Measurements from ENCODE around the gene SHISA7.

Gene SHISA7

DNA sequence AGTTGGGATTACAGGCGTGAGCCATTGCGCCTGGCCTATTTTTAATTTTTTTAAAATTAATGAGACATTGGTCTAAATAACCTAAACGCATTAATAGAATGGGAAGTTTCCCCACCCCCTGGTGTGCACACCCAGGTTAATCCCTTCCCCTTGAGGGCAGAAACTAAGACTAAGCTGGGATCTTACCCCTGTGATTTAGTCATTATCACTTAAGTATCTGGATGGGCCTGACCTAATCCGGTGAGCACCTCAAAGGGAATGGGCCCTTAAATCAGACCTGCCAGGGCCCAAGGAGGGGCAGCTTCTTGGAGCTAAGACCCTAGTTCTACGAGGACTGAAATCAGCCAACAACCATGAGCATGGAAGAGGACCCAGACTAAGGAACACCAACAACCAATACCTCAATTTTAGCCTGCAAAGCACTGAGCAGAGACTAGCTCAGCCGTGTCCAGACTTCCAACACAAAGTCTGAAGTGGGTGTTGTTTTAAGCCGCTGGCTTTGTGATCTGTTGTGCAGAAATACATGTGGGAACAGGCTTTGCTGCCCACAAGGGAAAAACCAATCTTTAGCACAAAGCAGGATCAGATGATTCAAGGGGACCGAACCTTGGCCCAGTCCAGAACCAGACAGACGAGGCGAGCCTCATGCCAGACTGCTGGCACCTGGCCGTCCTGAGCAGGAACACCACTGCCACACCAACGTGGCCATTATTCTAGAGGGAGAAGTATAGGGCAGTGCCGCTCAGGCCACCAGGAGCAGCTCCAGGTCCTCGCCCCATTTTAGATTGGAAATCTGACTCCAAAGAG, 42.6 kb downstream of the SHISA7 start:
- H3K27ac ChIP-seq (ENCODE audit: insufficient read depth in 1 of 2, low read depth in 1 of 2, low read length in 2 of 2, poor library complexity in 1 of 2, severe bottlenecking in 2 of 2) = no peak overlapping the region
- WGBS (ENCODE audit: insufficient coverage) = 93% methylated on average over 7 of the region's 14 CpGs
- POLR2A ChIA-PET = interaction anchor here (0.7 kb wide), 1 partner anchor 12 kb away, joined by 3 read pairs; no protein-coding TSS in a partner anchor

DNA sequence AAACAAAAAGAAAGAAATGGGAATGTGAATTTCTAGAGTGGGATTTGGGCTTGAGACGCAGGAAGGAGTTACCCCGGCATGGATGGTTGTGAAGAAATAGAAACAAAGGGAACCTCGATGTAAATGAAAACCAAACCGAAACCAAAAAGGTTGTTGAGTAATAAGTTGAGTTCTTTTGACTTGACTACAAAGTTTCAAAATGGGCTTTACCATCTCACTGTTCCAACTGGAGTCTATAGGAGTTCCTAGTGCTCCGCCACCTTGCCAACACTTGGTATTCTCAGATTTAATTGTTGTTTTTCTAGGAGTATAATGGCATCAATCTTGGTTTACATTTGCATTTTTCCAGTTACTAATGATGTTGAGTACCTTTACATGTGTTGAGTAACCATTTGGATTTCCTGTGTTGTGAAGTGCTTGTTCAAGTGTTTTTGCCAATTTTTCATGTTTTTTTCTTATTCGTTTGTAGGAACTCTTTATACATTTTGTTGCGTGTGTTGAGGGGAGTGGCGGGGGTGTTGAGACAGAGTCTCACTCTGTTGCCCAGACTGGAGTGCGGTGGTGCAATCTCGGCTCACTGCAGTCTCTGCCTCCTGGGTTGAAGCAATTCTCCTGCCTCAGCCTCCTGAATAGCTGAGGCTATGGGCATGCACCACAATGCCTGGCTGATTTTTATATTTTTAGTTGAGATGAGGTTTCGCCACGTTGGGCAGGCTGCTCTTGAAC, 44.7 kb downstream of the SHISA7 start:
- no peak for DNase-seq
- peaks cover 12 to 32% (median 26%) of the 10 kb centered on the region in 4 experiments for H3K36me3 ChIP-seq (ENCODE audit: control insufficient read depth in 4 of 4, insufficient read depth in 4 of 4, low read length in 3 of 4)
- H3K4me1 ChIP-seq (ENCODE audit: control extremely low read depth in 1 of 4, control insufficient read depth in 4 of 4, insufficient read depth in 4 of 4, low read length in 3 of 4) = no peaks in the 10 kb centered on the region
- no peaks in the 10 kb centered on the region for H3K27me3 ChIP-seq (replicated peaks in 2 of 5; ENCODE audit: control insufficient read depth in 4 of 5, insufficient read depth in 5 of 5, low read length in 4 of 5)
- no peak overlapping the region for H3K27ac ChIP-seq (ENCODE audit: insufficient read depth in 1 of 2, low read depth in 1 of 2, low read length in 2 of 2, poor library complexity in 1 of 2, severe bottlenecking in 2 of 2)
- H3K9me3 ChIP-seq (ENCODE audit: control extremely low read depth in 1 of 5, control insufficient read depth in 4 of 5, insufficient read depth in 2 of 5, low read depth in 1 of 5, low read length in 4 of 5) = no peaks in the 10 kb centered on the region
- H3K4me3 ChIP-seq (ENCODE audit: control insufficient read depth in 1 of 7, extremely low read depth in 1 of 7, insufficient read depth in 4 of 7, low read depth in 2 of 7, low read length in 6 of 7) = peak overlapping the region in 1 of 7 experiments; percentile 31
- ChIA-PET POLR2A (interaction anchor here (1.0 to 1.8 kb wide), 3 partner anchors 8 to 11 kb away, joined by 3 to 4 read pairs (median 3); no protein-coding TSS in a partner anchor), CTCF (interaction anchor here (0.8 to 5.0 kb wide), 2 partner anchors 11 to 20 kb away, joined by 3 to 25 read pairs; partner anchors contain the start of gene RPL28)
- 97% methylated on average over 9 of the region's 12 CpGs for WGBS (ENCODE audit: insufficient coverage)

More for the DNA sequence above, 42.6 kb downstream of the SHISA7 start:
- H3K4me1 ChIP-seq (ENCODE audit: control extremely low read depth in 1 of 4, control insufficient read depth in 4 of 4, insufficient read depth in 4 of 4, low read length in 3 of 4) = peaks cover 0 to 3% (median under 1%) of the 10 kb centered on the region in 4 experiments
- H3K4me3 ChIP-seq (ENCODE audit: control insufficient read depth in 1 of 7, extremely low read depth in 1 of 7, insufficient read depth in 4 of 7, low read depth in 2 of 7, low read length in 6 of 7) = no peak overlapping the region
- H3K9me3 ChIP-seq (ENCODE audit: control extremely low read depth in 1 of 5, control insufficient read depth in 4 of 5, insufficient read depth in 2 of 5, low read depth in 1 of 5, low read length in 4 of 5) = no peaks in the 10 kb centered on the region
- no peak for DNase-seq
- CTCF ChIA-PET = interaction anchor here (1.5 to 5.0 kb wide), 2 partner anchors 13 to 18 kb away, joined by 4 to 25 read pairs; partner anchors contain the start of gene RPL28
- peaks cover 14 to 46% (median 37%) of the 10 kb centered on the region in 4 experiments for H3K36me3 ChIP-seq (ENCODE audit: control insufficient read depth in 4 of 4, insufficient read depth in 4 of 4, low read length in 3 of 4)
- no peaks in the 10 kb centered on the region for H3K27me3 ChIP-seq (replicated peaks in 2 of 5; ENCODE audit: control insufficient read depth in 4 of 5, insufficient read depth in 5 of 5, low read length in 4 of 5)

DNA sequence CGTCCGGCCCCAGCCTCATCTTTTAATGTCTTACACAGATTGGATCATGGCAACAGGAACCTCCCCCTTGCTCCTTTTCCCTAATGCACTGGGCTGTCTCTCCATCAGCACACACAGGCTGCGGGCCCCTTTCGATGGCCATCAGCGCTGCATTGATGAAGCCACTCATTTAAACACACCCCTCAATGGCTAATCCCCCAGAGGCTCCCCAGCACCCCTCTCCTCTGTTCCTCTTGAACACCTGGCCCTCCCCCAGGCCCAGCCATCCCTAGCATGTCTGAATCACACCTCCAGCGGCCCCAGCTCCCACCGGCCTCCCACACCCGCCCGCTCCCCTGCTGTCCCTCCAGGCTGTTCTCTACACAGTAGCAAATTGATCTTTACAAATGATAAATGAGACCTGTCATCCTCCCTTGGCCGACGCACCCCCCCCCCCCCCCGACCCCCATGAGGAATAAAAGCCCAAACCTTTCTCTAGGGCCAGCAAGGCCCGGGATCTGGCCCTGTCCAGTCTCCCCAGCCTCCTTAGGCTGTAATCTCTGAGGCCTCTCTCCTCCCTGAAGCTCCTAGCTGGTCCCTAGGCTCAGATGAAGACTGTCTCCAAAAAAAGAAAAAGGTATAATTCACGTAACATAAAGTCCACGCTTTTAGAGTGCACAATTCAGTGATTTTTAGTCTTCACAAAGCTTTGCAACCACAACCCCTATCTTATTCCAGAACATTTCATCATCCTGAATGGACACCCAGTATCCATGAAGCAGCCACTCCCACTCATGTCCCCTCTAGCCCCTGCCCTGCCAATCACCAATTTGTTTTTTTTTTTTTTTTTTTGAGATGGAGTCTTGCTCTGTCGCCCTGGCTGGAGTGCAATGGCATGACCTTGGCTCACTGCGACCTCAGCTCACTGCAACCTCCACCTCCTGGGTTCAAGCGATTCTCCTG, 50.0 kb downstream of the SHISA7 start:
- peaks cover 9 to 40% (median 31%) of the 10 kb centered on the region in 4 experiments for H3K36me3 ChIP-seq (ENCODE audit: control insufficient read depth in 4 of 4, insufficient read depth in 4 of 4, low read length in 3 of 4)
- WGBS (ENCODE audit: insufficient coverage) = 96% methylated on average over 10 of the region's 18 CpGs
- H3K4me1 ChIP-seq (ENCODE audit: control extremely low read depth in 1 of 4, control insufficient read depth in 4 of 4, insufficient read depth in 4 of 4, low read length in 3 of 4) = peaks cover 0 to 20% (median 10%) of the 10 kb centered on the region in 4 experiments
- no peaks in the 10 kb centered on the region for H3K9me3 ChIP-seq (ENCODE audit: control extremely low read depth in 1 of 5, control insufficient read depth in 4 of 5, insufficient read depth in 2 of 5, low read depth in 1 of 5, low read length in 4 of 5)
- CTCF ChIA-PET = interaction anchor here (1.2 to 5.3 kb wide), 2 partner anchors 10 to 25 kb away, joined by 3 to 21 read pairs; no protein-coding TSS in a partner anchor
- H3K27ac ChIP-seq (ENCODE audit: insufficient read depth in 1 of 2, low read depth in 1 of 2, low read length in 2 of 2, poor library complexity in 1 of 2, severe bottlenecking in 2 of 2) = no peak overlapping the region
- no peaks in the 10 kb centered on the region for H3K27me3 ChIP-seq (replicated peaks in 2 of 5; ENCODE audit: control insufficient read depth in 4 of 5, insufficient read depth in 5 of 5, low read length in 4 of 5)
- POLR2A ChIA-PET = interaction anchor here (0.6 kb wide), 1 partner anchor 56 kb away, joined by 3 read pairs; no protein-coding TSS in a partner anchor
- DNase-seq = no peak
- H3K4me3 ChIP-seq (ENCODE audit: control insufficient read depth in 1 of 7, extremely low read depth in 1 of 7, insufficient read depth in 4 of 7, low read depth in 2 of 7, low read length in 6 of 7) = no peak overlapping the region

DNA sequence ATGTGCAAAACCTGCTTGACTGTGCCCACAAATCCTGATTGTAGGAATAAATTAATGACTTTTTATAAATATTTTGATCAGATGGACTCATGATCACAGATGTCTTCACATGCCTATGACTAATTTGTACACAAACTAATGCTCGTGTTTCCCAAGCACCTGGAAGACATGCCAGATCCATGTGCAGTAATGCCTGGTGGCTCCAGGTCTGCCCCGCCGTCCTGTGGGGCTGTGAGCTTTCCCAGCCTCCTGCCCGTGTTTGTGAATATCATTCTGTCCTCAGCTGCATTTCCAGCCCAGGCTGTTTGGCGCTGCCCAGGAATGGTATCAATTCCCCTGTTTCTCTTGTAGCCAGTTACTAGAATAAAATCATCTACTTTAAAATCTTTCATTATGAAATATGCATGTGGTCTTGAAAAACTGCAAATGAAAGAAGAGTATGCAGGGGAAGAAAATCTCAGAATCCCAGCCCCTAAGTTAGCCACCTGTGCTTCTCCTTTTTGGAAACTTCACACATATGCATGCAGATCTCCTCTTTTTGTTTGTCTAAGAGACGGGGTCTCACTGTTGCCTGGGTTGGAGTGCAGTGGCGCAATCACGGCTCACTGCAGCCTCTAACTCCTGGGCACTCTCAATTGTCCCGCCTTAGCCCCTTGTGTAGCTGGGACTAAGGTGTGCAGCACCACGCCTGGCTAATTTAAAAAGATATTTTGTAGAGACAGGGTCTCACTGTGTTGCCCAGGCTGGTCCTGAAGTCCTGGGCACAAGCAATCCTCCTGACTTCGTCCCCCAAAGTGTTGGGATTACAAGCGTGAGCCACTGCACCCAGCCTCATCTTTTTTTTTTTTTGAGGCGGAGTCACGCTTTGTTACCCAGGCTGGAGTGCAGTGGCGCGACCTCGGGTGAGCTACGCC, 51.1 kb downstream of the SHISA7 start:
- peaks cover 11 to 52% (median 42%) of the 10 kb centered on the region in 4 experiments for H3K36me3 ChIP-seq (ENCODE audit: control insufficient read depth in 4 of 4, insufficient read depth in 4 of 4, low read length in 3 of 4)
- CTCF ChIA-PET = interaction anchor here (5.3 kb wide), 1 partner anchor 27 kb away, joined by 21 read pairs; no protein-coding TSS in a partner anchor
- POLR2A ChIA-PET = interaction anchor here (2.1 to 3.1 kb wide), 2 partner anchors 7 to 15 kb away, joined by 4 to 14 read pairs; partner anchors contain the start of gene UBE2S
- no peaks in the 10 kb centered on the region for H3K27me3 ChIP-seq (replicated peaks in 2 of 5; ENCODE audit: control insufficient read depth in 4 of 5, insufficient read depth in 5 of 5, low read length in 4 of 5)
- no peaks in the 10 kb centered on the region for H3K9me3 ChIP-seq (ENCODE audit: control extremely low read depth in 1 of 5, control insufficient read depth in 4 of 5, insufficient read depth in 2 of 5, low read depth in 1 of 5, low read length in 4 of 5)
- no peak overlapping the region for H3K4me3 ChIP-seq (ENCODE audit: control insufficient read depth in 1 of 7, extremely low read depth in 1 of 7, insufficient read depth in 4 of 7, low read depth in 2 of 7, low read length in 6 of 7)
- H3K4me1 ChIP-seq (ENCODE audit: control extremely low read depth in 1 of 4, control insufficient read depth in 4 of 4, insufficient read depth in 4 of 4, low read length in 3 of 4) = peaks cover 0 to 31% (median 21%) of the 10 kb centered on the region in 4 experiments
- DNase-seq = no peak
- H3K27ac ChIP-seq (ENCODE audit: insufficient read depth in 1 of 2, low read depth in 1 of 2, low read length in 2 of 2, poor library complexity in 1 of 2, severe bottlenecking in 2 of 2) = no peak overlapping the region
- WGBS (ENCODE audit: insufficient coverage) = 97% methylated on average over 9 of the region's 18 CpGs

DNA sequence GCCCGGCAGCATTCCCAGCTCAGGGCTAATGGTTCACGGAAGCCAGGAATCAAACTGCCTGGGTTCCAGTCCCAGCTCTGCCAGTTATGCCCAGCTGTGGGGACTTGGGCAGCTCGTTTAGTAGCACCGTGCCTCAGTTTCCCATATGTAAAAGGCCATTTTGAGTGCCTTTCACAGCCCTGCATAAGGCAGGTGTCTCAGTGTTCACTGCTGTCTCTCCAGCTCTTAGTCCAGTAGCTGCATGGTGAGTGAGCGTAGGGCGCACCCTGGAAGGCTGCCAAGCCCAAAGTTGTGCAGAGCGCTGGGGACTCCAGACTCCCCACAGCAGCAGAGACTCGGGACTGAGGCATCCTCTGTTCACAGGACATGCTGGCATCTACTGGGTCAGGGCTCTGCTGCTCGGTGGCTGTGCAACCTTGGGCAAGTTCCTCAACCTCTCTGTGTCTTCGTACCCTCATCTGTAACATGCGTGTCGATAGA, 51.9 kb downstream of the SHISA7 start:
- 88% methylated on average over 10 of the region's 12 CpGs for WGBS (ENCODE audit: insufficient coverage)
- Histone ChIP-seq H3K36me3 (ENCODE audit: control insufficient read depth in 4 of 4, insufficient read depth in 4 of 4, low read length in 3 of 4) (peaks cover 11 to 52% (median 48%) of the 10 kb centered on the region in 4 experiments), H3K27me3 (replicated peaks in 2 of 5; ENCODE audit: control insufficient read depth in 4 of 5, insufficient read depth in 5 of 5, low read length in 4 of 5) (no peaks in the 10 kb centered on the region), H3K9me3 (ENCODE audit: control extremely low read depth in 1 of 5, control insufficient read depth in 4 of 5, insufficient read depth in 2 of 5, low read depth in 1 of 5, low read length in 4 of 5) (no peaks in the 10 kb centered on the region), H3K27ac (ENCODE audit: insufficient read depth in 1 of 2, low read depth in 1 of 2, low read length in 2 of 2, poor library complexity in 1 of 2, severe bottlenecking in 2 of 2) (no peak overlapping the region), H3K4me1 (ENCODE audit: control extremely low read depth in 1 of 4, control insufficient read depth in 4 of 4, insufficient read depth in 4 of 4, low read length in 3 of 4) (peaks cover 0 to 39% (median 29%) of the 10 kb centered on the region in 4 experiments), H3K4me3 (ENCODE audit: control insufficient read depth in 1 of 7, extremely low read depth in 1 of 7, insufficient read depth in 4 of 7, low read depth in 2 of 7, low read length in 6 of 7) (no peak overlapping the region)
- ChIA-PET CTCF (interaction anchor here (5.3 kb wide), 1 partner anchor 27 kb away, joined by 21 read pairs; no protein-coding TSS in a partner anchor), POLR2A (interaction anchor here (2.1 to 3.1 kb wide), 2 partner anchors 8 to 16 kb away, joined by 4 to 14 read pairs; partner anchors contain the start of gene UBE2S)
- peak in 1 of 3 donors; percentile 19 for DNase-seq
